ENCODE results near the gene HRH1. TPM values are rescaled to one million over a fixed set of nuclear protein-coding genes. Genes with fewer than 3 reads are reported as not detected.

HRH1 gene
- total and polyA plus RNA-seq, 2 of the 13 experiments (the other 11 are each of a cell fraction or from before 2014, with no cell fraction given), result not detected

DNA sequence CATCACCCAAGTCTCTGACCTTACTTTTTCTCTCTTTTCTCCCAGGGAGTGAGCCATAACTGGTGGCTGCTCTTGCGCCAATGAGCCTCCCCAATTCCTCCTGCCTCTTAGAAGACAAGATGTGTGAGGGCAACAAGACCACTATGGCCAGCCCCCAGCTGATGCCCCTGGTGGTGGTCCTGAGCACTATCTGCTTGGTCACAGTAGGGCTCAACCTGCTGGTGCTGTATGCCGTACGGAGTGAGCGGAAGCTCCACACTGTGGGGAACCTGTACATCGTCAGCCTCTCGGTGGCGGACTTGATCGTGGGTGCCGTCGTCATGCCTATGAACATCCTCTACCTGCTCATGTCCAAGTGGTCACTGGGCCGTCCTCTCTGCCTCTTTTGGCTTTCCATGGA, 104.7 kb downstream of the HRH1 start (continued):
- TF ChIP-seq FOXA1 (IDR thresholded peaks at IDR 0.05) (no peak), FOXA1 (CRISPR knock-in tag; IDR thresholded peaks at IDR 0.05) (no peak), PAWR (CRISPR knock-in tag; IDR thresholded peaks at IDR 0.05; ENCODE audit: borderline replicate concordance) (no peak), PAXIP1 (CRISPR knock-in tag; conservative IDR thresholded peaks at IDR 0.05) (no peak), TEAD3 (CRISPR knock-in tag; optimal IDR thresholded peaks at IDR 0.05; ENCODE audit: borderline replicate concordance) (no peak), ZNF883 (CRISPR knock-in tag; IDR thresholded peaks at IDR 0.05; ENCODE audit: not compliant biosample characterization) (no peak)
- TF ChIP-seq, protein P1, sequence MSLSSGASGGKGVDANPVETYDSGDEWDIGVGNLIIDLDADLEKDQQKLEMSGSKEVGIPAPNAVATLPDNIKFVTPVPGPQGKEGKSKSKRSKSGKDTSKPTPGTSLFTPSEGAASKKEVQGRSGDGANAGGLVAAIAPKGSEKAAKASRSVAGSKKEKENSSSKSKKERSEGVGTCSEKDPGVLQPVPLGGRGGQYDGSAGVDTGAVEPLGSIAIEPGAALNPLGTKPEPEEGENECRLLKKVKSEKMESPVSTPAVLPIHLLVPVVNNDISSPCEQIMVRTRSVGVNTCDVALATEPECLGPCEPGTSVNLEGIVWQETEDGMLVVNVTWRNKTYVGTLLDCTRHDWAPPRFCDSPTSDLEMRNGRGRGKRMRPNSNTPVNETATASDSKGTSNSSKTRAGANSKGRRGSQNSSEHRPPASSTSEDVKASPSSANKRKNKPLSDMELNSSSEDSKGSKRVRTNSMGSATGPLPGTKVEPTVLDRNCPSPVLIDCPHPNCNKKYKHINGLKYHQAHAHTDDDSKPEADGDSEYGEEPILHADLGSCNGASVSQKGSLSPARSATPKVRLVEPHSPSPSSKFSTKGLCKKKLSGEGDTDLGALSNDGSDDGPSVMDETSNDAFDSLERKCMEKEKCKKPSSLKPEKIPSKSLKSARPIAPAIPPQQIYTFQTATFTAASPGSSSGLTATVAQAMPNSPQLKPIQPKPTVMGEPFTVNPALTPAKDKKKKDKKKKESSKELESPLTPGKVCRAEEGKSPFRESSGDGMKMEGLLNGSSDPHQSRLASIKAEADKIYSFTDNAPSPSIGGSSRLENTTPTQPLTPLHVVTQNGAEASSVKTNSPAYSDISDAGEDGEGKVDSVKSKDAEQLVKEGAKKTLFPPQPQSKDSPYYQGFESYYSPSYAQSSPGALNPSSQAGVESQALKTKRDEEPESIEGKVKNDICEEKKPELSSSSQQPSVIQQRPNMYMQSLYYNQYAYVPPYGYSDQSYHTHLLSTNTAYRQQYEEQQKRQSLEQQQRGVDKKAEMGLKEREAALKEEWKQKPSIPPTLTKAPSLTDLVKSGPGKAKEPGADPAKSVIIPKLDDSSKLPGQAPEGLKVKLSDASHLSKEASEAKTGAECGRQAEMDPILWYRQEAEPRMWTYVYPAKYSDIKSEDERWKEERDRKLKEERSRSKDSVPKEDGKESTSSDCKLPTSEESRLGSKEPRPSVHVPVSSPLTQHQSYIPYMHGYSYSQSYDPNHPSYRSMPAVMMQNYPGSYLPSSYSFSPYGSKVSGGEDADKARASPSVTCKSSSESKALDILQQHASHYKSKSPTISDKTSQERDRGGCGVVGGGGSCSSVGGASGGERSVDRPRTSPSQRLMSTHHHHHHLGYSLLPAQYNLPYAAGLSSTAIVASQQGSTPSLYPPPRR (CRISPR knock-in tag; IDR thresholded peaks at IDR 0.05; ENCODE audit: borderline replicate concordance), result no peak
